ENCODE results near the gene DNAJC30.

DNA sequence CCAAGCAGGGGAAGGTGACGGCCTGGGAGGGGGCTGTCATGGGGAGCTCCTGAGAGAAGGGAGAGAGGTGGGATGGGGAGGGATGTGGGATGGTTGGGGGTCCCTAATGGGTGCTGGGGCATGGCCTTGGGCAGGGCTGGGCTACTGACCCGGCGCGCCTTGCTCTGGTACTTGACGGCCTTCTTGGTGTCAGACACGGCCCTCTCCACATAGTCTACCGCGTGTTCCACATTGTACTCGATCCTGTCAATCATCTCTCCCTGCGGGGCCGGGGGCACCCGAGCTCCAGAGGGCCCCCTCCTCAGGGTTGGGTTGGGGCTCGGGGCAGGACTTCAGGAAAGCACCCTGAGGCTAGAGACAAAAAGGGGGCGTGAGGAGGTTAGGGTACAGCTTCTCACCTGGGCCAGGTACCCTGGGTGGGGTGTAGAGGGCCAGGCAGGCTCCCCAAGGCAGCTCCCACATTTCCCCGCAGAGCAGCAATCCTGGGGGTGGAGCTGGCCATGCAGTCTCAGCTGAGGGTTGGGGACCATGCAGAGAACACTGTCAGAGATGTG, 17.4 kb upstream of the DNAJC30 start:
- no peak for TF ChIP-seq EZH2 (IDR thresholded peaks at IDR 0.05; ENCODE audit: low read length, unreplicated experiment)
- TF ChIP-seq, protein P1, sequence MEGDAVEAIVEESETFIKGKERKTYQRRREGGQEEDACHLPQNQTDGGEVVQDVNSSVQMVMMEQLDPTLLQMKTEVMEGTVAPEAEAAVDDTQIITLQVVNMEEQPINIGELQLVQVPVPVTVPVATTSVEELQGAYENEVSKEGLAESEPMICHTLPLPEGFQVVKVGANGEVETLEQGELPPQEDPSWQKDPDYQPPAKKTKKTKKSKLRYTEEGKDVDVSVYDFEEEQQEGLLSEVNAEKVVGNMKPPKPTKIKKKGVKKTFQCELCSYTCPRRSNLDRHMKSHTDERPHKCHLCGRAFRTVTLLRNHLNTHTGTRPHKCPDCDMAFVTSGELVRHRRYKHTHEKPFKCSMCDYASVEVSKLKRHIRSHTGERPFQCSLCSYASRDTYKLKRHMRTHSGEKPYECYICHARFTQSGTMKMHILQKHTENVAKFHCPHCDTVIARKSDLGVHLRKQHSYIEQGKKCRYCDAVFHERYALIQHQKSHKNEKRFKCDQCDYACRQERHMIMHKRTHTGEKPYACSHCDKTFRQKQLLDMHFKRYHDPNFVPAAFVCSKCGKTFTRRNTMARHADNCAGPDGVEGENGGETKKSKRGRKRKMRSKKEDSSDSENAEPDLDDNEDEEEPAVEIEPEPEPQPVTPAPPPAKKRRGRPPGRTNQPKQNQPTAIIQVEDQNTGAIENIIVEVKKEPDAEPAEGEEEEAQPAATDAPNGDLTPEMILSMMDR (conservative IDR thresholded peaks at IDR 0.05; ENCODE audit: low read depth, low read length) = no peak

Measured in PC-3 (cell line).